Activated CD4-positive, CD25-positive, alpha-beta regulatory T cell (primary cell): ENCODE results near the gene MRNIP.
A peak's percentile ranks its signal among the peaks of the same experiment; 100 is the strongest.
"Not testable (repeated sequence)": the region's sequence is repeated elsewhere in the genome, so short reads cannot be mapped to it uniquely, and the experiment has no call there.

Experiments
- DNase-seq, 4 experiments: peaks; one replicate each; lab custom pipeline; 2025; lab: John Stamatoyannopoulos, UW

MRNIP gene

DNA sequence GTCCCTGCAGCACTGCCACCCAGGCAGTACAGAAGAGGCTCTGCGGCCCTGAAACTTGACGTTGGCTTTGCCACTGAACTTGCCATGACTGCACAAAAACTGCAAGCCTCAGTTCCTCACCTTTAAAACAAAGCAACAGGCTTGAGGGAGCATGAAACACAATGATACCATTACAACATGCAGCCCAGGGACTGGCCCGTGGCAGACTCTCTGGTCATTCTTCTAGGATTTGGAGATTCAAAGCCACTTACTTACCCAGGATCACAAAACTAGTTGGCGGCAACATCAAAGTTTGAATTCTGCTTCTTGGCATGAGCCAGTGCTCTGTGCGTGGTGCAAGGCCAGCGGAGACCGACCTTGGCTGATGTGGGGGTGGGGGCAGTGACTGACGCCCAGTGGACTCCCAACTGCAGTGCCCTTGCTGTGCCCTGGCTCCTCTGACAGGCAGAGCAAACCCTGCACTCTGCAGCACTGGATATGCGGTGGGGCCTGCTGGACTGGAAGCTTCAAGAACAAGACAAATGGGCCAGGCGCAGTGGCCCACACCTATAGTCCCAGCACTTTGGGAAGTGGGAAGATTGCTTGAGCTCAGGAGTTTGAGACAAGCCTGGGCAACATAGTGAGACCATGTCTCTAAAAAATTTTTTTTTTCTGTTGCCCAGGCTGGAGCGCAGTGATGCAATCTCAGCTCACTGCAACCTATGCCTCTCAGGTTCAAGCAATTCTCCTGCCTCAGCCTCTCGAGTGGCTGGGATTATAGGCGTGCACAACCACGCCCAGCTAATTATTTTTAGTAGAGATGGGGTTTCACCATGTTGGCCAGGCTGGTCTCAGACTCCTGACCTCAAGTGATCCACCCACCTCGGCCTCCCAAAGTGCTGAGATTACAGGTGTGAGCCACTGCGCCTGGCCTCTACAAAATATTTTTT, 19.0 kb downstream of the MRNIP start:
- DNase-seq: no peak

DNA sequence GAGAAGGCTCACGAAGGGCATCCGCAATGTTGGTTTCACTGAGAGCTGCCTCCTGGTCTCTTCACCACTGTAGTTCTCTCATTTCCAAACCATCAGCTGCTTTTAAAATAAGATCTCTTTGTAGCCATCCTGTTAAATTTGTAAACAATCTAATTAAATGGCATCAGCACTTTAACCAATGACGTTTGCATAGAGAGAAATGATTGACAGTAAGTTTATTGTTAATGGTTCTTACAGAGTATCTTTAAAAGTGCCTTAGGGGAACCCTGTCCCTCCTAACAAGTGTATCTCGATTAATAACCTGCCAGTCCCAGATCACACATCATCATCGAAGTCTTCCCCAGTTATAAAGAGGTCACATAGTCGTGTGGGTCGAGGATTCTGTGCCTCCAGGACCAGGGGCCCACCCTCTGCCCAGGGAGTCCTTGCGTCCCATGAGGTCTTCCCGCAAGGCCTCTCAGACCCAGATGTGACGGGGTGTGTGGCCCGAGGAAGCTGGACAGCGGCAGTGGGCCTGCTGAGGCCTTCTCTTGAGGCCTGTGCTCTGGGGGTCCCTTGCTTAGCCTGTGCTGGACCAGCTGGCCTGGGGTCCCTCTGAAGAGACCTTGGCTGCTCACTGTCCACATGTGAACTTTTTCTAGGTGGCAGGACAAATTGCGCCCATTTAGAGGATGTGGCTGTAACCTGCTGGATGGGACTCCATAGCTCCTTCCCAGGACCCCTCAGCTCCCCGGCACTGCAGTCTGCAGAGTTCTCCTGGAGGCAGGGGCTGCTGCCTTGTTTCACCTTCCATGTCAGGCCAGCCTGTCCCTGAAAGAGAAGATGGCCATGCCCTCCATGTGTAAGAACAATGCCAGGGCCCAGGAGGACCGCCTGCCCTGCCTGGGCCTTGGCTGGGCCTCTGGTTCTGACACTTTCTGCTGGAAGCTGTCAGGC, 21.3 kb downstream of the MRNIP start:
- DNase-seq: no peak

DNA sequence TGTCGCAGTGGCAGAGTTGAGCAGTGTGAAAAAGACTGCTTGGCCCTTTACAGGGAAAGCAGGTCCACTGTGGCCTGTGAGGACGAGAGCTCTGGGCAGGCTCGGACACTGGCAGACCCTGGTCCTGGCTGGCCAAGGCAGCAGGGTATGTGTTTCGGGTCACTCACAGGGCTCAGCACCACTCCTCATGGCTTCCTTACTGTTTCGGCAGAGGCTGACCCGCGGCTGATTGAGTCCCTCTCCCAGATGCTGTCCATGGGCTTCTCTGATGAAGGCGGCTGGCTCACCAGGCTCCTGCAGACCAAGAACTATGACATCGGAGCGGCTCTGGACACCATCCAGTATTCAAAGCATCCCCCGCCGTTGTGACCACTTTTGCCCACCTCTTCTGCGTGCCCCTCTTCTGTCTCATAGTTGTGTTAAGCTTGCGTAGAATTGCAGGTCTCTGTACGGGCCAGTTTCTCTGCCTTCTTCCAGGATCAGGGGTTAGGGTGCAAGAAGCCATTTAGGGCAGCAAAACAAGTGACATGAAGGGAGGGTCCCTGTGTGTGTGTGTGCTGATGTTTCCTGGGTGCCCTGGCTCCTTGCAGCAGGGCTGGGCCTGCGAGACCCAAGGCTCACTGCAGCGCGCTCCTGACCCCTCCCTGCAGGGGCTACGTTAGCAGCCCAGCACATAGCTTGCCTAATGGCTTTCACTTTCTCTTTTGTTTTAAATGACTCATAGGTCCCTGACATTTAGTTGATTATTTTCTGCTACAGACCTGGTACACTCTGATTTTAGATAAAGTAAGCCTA, 22.2 kb downstream of the MRNIP start:
- peak in 3 of 4 experiments; percentile 27 to 43 (median 37) for DNase-seq

DNA sequence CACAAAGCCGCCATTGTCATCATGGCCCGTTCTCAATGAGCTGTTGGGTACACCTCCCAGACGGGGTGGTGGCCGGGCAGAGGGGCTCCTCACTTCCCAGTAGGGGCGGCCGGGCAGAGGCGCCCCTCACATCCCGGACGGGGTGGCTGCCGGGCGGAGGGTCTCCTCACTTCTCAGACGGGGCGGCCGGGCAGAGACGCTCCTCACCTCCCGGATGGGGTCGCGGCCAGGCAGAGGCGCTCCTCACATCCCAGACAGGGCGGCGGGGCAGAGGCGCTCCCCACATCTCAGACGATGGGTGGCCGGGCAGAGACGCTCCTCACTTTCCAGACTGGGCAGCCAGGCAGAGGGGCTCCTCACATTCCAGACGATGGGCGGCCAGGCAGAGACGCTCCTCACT, 23.7 kb downstream of the MRNIP start:
- not testable (repeated sequence) for DNase-seq

DNA sequence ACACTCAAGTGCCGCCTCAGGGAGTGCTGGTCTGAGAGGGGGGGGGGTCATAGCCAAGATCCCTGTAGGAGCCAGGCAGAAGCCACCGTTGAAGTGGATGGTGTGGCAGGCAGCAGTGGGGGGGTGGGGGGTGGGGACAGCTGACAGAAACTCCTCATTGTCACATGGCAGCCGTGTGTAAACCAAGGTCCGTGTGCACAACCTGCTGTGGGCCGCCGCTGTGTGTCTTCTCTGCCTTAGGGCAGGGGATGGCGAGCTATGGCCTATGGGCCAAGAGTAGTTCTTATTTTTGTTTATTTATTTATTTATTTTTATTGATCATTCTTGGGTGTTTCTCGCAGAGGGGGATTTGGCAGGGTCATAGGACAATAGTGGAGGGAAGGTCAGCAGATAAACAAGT, 24.5 kb downstream of the MRNIP start:
- DNase-seq: no peak

DNA sequence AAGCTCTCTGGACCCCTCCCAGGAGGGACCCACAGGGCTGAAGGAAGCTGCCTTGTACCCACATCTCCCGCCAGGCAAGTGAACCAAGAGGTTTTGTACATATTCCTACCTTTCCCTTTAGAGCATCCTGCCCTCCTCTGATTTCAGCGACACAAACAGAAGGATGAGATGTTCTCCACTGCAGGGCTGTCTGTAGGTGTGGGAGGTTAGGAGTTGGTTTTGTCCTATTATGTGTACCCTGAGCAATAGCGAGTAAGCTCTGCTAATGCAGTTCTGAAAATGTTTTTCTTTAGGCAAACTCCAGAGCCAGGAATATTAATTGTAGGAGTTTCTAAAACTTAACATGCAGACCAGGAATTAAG, 24.9 kb downstream of the MRNIP start:
- no peak for DNase-seq

DNA sequence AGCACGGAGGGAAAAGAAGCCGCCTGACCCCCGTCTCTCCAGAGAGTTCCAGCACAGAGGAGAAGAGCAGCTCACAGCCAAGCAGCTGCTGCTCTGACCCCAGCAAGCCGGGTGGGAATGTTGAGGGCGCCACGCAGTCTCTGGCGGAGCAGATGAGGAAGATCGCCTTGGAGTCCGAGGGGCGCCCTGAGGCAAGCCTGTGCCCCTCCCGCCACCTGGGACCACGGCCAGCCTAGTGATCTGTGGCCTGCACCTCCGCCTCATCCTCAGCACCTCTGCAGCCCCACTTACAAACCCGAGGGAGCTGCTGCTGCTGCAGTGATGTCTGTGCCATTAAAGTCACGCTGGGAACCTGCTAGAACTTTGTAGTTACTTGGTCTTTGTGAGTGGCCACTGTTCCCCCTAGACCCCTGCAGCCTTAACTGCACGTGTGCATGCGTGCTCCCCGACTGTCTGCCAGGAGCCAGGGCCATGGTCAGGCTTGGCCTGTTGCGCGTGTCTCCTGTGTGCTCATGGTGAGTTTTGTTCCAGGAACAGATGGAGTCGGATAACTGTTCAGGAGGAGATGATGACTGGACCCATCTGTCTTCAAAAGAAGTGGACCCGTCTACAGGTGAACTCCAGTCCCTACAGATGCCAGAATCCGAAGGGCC, 25.4 kb downstream of the MRNIP start:
- no peak for DNase-seq

DNA sequence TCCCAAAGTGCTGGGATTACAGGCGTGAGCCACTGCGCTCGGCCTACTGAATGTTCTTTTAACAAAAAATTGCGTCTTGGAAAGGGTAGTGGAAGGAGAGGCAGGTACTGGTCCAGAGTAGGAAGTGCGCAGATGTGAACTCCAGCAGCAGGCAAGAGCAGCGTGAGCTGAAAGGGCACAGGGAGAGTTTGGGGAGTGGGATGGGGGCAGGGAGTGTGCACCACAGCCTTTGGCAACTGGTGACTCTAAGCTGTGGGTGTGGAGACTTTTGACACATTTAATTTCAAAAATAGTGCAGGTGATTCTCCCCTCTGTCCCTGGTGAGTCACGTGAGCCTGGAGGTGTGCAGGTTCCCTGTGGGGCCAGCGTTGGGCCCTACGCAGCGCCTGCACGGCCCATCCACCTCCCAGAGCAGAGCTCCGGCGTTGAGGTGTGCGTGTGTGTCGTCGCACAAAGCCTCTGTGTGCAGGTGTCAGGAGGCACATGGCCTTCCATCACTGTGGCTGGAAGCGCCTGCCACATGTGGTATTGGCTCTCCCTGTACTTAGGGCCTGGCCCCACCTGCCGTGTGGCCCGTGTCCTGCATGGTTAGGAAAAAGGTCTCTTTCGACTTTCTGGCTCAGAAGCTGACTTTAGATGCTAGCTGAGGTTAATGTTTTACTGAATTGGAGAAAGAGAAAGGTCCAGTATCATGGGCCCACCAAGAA, 26.4 kb downstream of the MRNIP start:
- DNase-seq: no peak

DNA sequence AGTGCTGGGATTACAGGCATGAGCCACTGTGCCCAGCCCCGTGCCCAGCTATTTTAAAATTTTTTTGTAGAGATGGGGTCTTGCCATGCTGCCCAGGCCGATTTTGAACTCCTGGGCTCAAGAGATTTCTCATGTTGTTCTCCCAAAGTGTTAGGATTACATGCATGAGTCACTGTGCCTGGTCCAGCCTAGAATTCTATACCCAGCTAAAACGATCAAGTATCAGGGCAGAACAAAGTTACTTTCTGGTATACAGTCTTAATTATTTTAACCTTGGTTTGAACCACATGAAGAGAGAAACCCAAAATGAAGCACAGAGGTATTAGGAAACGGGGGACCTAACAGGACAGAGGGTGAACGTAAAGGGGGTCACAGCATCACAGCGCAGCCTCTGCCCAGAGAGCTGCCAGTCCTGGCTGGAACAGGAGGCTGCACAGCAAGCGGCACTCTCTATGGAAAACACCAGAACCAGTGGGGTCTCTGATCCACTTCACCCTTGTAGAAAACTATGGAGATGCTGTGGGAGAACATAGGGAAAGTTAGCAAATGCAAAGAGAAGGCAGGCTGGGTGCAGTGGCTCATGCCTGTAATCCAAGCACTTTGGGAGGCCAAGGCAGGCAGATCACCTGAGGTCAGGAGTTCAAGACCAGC, 27.7 kb downstream of the MRNIP start:
- no peak for DNase-seq

DNA sequence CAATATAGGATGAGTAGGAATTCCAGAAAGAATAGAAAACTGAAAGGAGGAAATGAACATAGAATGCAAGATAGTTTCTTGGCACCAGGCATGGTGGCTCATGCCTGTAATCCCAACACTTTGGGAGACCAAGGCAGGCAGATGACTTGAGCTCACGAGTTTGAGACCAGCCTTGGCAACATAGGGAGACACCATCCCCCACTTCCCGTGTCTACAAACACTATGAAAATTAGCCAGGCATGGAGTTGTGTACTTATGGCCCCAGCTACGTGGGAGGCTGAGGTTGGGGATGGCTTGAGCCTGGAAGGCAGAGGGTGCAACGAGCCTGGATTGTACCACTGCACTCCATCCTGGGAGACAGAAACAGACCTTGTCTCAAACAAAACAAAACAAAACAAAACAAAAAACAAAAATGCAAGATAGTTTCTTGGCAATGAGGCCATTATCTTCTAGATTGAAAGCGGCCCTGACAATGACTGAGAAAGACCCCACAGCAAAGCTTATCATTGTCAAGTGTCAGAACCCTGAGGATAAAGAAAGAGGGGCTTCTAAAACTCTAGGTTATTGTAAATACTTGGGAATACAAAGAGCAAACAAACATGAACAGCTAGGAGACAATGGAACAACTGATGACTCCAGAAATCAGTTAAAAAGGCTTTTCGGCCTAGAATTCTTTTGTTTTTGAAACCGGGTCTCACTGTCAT, 28.7 kb downstream of the MRNIP start:
- DNase-seq: no peak

DNA sequence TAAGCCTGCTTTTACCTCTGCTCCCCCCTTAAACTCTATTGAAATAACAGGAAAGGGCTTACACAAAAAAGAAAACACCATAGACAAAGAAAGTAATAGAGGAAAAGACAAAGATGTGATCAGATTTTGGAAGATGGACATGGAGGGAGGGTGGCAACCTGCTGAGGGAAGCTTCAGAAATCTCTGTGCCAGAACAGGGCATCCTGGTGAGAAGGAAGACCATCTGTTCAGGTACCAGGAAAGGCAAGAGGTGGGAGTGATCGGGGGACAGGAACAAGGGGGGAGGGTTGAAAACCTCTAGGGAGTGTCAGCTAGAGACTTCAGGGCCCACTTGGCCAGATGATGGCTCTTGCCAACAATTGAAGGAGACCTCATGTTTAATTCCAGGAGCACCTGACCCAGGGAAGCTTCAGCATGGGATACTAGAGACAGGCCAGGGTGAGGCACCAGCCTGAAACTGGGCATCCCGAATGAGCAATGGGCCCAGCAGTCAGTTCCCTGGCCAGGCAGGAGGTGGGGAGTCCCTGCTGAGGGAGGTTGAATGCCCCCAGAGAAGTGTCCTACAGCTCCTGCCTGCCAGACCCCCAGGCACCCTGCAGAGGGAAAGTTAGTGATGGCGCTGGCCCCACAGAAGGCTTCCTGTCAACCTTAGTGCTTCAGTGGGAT, 29.7 kb downstream of the MRNIP start:
- DNase-seq: no peak

DNA sequence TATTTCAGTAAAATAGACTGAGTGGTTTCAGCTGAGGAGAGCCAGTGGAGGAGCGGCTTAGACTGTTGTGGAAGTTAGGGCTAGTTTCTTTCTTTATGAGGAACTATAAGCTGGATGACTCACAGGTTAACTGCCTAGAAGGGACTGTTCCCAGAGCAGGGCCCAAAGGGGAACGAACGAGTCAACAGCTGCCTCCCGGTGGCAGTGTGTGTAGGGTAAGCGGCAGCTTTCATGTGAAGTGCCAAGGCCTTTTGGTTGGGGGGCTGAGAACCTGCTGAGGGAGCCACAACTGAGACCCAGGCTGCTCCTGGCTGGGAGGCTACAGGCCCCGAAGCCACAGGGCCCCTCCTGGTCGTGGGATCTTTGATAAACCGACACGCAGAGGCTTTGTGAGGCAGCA, 30.9 kb downstream of the MRNIP start:
- DNase-seq: no peak

DNA sequence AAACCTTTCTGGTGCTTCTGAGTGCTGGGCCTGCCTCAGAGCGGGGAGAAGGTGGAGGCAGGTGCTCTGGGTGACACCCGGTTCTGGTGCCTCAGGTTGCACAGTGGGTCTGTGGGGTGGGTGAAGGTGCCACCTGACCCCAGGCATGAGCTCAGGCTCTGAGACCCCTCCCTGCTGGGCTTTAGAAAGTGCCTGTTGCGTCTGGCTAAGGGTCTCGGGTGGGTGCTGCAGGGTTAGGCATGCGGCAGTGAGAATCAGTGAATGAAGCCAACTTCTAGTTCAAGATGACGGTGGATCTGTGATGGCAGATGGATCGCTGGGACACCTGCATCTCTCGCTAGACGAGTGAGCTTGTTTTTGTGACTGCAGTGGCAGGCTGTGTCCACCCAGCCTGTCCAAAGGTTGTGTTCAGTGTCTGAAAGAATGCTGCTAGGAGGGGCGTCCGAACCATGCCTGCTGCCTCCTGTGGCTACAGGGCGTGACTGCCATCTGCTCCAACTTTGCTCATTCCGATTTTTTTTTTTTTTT, 32.9 kb downstream of the MRNIP start:
- DNase-seq: no peak

DNA sequence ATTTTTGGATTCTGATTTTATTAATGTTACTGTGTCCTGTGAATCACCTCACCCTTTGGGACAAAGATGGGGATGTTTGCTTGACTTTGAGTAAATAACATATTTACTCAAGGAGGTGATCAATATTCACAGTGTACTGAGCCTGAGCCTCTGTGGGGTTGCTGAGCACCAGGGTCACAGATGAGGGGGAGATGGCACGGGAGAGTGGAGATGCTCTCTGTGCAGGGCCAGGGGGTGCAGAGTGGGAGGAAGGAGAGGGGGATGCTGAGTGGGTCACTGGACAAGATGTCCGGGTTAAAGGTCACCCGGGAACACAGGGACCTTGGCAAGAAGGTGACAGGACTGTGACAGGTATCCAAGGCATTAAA, 33.9 kb downstream of the MRNIP start:
- DNase-seq: no peak

DNA sequence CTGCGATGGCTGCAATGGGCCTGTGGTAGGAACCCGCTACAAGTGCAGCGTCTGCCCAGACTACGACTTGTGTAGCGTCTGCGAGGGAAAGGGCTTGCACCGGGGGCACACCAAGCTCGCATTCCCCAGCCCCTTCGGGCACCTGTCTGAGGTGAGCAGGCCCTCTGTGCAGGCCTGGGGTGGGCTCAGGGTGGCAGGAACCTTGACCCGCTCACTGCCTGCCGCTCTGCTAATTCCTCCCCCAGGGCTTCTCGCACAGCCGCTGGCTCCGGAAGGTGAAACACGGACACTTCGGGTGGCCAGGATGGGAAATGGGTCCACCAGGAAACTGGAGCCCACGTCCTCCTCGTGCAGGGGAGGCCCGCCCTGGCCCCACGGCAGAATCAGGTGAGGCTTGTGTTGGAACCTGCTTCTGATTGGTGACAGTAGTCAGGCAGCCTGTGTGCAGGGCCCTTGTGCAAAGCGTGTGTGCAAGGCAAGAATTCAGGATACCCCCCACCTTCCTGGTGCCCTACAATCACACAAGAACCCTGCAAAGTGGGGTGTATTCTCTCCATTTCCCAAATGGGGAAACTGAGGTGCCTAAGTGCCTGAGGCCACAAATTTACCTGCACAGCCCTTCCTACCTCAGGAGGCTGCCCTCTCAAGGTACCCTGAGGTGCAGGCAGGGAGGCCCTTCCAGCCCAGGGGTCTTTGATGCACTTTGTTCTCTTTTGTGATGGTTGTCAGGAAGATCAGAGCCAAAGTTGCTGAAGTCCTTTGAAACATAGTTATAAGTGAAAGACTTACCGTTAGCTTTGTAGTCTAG, 34.5 kb downstream of the MRNIP start:
- no peak for DNase-seq

DNA sequence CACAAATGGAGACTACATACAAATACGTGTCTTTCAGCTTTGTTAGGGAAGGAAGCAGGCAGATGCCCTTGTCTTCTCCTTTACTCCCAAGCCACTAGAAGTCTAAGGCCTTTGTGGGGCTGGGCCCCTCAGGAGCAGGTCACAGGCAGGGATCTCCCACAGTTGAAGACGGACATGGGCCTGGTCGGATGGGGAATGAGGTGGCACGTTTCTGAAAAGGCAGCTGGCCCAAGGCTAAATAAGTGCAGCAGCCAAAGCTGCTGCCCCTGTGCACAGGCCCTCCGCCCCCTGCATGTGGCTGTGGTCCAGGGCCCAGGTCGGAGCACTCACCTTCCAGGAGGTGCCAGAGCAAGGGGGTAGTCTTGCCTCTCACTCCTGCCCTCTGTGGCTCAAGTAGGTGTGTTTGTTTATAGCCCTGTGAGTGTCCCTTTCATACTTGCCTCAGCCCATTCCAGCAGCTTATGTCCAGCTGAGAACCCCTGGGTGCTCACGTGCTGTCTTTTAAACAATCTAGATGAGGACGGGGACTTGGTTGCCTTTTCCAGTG, 36.1 kb downstream of the MRNIP start:
- no peak for DNase-seq

DNA sequence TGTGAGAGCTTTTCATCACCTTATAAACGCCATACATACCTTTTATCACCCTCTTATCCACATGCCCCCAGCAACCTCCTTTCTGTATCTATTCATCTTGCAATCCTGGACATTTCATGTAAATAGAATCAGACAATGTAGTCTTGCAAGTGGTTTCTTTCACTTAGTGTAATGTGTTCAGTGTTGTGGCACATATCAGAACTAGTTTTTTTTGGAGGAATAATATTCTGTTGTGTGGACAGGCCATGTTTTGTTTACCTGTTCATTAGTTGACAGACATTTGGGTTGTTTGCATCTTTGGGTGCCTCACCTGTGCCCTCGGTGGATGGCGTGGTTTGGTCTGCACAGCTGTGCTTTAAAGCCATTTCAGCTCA, 36.6 kb downstream of the MRNIP start:
- DNase-seq: no peak
